Esophagus muscularis mucosa (tissue), 4 donors: ENCODE measurements around the gene PTPA.

Experiments
- EP300 ChIP-seq: sonication (generic); formaldehyde crosslinking; IDR thresholded peaks from one replicate; pipeline ENCODE4 v1.6.1; 2017; ENCODE audit warnings: antibody characterized with exemption
- POLR2A ChIP-seq: fragments of 450-650 bp; IDR thresholded peaks from one replicate; pipeline ENCODE4 v1.6.1; 2017; ENCODE audit warnings: antibody characterized with exemption, moderate library complexity, mild to moderate bottlenecking, low read depth
- POLR2AphosphoS5 ChIP-seq, 2 donors: sonication (generic); formaldehyde crosslinking; IDR thresholded peaks; one replicate each; pipeline ENCODE4 v1.6.1; 2017; ENCODE audit warnings: antibody characterized with exemption in 2 of 2
- TF ChIP-seq, protein P1 (sequence below), 3 experiments: fragments of 200-600 bp in 2 of 3; fragments of 450-650 bp in 1 of 3; sonication (generic) in 2 of 3; IDR thresholded peaks; one replicate each; pipeline ENCODE4 v1.5.1; 2017 to 2019; ENCODE audit warnings: antibody characterized with exemption in 3 of 3, mild to moderate bottlenecking in 2 of 3, moderate library complexity in 1 of 3

DNA sequence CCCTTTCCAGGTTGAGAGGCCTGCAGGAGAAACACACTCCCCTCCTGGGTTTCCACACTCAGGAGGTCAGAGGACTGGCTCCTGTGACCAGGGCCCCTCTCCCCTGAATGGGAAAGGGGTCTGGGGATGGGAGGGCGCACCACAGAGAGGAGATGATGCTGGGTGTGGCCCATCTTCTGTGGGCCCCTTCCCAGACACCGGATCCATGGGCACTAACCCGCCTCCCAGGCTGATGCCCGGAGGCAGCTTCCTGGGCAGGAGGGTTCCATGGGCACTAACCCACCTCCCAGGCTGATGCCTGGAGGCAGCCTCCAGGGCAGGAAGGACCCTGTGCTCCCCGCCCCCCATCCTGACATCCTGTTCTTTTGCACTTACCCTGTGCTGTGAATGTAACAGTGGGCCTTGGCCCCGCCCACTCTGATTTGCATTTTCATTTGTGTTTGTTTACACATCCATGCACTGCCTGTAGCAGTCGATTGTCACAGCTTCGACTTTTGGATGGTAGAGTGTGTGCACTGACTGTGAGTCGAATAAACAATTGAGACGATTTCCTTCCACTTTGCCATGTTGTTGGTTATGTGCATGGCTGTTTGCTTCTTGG, 39.6 kb upstream of the PTPA start:
- TF ChIP-seq, protein P1, sequence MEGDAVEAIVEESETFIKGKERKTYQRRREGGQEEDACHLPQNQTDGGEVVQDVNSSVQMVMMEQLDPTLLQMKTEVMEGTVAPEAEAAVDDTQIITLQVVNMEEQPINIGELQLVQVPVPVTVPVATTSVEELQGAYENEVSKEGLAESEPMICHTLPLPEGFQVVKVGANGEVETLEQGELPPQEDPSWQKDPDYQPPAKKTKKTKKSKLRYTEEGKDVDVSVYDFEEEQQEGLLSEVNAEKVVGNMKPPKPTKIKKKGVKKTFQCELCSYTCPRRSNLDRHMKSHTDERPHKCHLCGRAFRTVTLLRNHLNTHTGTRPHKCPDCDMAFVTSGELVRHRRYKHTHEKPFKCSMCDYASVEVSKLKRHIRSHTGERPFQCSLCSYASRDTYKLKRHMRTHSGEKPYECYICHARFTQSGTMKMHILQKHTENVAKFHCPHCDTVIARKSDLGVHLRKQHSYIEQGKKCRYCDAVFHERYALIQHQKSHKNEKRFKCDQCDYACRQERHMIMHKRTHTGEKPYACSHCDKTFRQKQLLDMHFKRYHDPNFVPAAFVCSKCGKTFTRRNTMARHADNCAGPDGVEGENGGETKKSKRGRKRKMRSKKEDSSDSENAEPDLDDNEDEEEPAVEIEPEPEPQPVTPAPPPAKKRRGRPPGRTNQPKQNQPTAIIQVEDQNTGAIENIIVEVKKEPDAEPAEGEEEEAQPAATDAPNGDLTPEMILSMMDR (IDR thresholded peaks at IDR 0.05), result no peak
- no peak for TF ChIP-seq POLR2A
- TF ChIP-seq POLR2AphosphoS5 (IDR thresholded peaks at IDR 0.05), result no peak
- no peak for TF ChIP-seq EP300
